Right atrium auricular region (tissue), 2 donors: Measurements from ENCODE around the gene CNFN. TPM values are rescaled to one million over a fixed set of nuclear protein-coding genes. Genes with fewer than 3 reads are reported as not detected.

Experiments
- DNase-seq: peaks from one replicate; pipeline ENCODE4 v3.0.0-alpha.2; 2019; ENCODE audit warnings: low spot score
- H3K27ac ChIP-seq, 2 donors: fragments of 200-600 bp; sonication (generic); 1 replicate in 1 of 2; 2 replicates in 1 of 2; pipeline ENCODE4 v1.5.1; 2016 to 2019
- H3K27me3 ChIP-seq, 2 donors: fragments of 200-600 bp; sonication (generic); one replicate each; pipeline versions ENCODE4 v1.5.1 to v1.6.0; 2017 to 2019
- H3K36me3 ChIP-seq: fragments of 200-600 bp; sonication (generic); one replicate; pipeline ENCODE4 v1.5.1; 2016
- H3K4me1 ChIP-seq, 2 donors: fragments of 200-600 bp; sonication (generic); one replicate each; pipeline versions ENCODE4 v1.5.1 to v1.6.0; 2017 to 2019
- H3K4me3 ChIP-seq, 2 donors: fragments of 200-600 bp; sonication (generic); 1 replicate in 1 of 2; 2 replicates in 1 of 2; pipeline ENCODE4 v1.5.1; 2017 to 2019; ENCODE audit warnings: mild to moderate bottlenecking in 1 of 2, moderate library complexity in 1 of 2
- H3K9me3 ChIP-seq, 2 donors: fragments of 200-600 bp; sonication (generic); one replicate each; pipeline ENCODE4 v1.5.1; 2019
- total RNA-seq, 2 donors: library from RNA; depleted of rRNA; stranded (reverse); fragments of >200 nt; gene quantifications; one replicate each; pipeline ENCODE4 v1.1.0, GENCODE V29; 2016
- TF ChIP-seq, protein P1 (sequence below), 2 donors: fragments of 200-600 bp; sonication (generic); IDR thresholded peaks; one replicate each; pipeline ENCODE4 v1.5.1; 2019; ENCODE audit warnings: antibody characterized with exemption in 2 of 2

CNFN gene
- total RNA-seq, 2 donors from 2014 or later, result 1.1 TPM; not detected in 1

DNA sequence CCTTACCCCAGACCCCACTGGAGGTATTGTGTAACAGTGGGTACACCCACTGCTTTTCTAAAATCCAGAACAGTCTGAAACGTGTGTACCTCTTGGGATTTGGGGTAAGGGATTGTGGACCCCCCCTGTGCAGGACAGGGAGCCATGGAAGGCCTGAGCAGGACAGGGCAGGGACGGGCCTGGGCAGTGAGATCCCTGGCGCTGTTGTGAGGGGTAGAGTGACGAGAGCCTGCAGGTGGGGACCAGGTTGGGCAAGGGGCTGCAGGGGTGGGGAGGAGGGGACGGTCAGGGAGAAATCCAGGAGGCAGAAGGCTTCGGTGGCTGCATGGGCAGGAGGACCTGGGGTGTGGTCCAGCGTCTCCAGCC, 28.6 kb downstream of the CNFN start:
- no peak for DNase-seq
- Histone ChIP-seq H3K27ac (no peak overlapping the region), H3K4me3 (no peak overlapping the region), H3K36me3 (peaks cover 45% of the 10 kb centered on the region), H3K27me3 (no peaks in the 10 kb centered on the region), H3K4me1 (peaks cover 3 to 21% of the 10 kb centered on the region in 2 donors), H3K9me3 (no peaks in the 10 kb centered on the region)
- TF ChIP-seq, protein P1, sequence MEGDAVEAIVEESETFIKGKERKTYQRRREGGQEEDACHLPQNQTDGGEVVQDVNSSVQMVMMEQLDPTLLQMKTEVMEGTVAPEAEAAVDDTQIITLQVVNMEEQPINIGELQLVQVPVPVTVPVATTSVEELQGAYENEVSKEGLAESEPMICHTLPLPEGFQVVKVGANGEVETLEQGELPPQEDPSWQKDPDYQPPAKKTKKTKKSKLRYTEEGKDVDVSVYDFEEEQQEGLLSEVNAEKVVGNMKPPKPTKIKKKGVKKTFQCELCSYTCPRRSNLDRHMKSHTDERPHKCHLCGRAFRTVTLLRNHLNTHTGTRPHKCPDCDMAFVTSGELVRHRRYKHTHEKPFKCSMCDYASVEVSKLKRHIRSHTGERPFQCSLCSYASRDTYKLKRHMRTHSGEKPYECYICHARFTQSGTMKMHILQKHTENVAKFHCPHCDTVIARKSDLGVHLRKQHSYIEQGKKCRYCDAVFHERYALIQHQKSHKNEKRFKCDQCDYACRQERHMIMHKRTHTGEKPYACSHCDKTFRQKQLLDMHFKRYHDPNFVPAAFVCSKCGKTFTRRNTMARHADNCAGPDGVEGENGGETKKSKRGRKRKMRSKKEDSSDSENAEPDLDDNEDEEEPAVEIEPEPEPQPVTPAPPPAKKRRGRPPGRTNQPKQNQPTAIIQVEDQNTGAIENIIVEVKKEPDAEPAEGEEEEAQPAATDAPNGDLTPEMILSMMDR (IDR thresholded peaks at IDR 0.05), result no peak

DNA sequence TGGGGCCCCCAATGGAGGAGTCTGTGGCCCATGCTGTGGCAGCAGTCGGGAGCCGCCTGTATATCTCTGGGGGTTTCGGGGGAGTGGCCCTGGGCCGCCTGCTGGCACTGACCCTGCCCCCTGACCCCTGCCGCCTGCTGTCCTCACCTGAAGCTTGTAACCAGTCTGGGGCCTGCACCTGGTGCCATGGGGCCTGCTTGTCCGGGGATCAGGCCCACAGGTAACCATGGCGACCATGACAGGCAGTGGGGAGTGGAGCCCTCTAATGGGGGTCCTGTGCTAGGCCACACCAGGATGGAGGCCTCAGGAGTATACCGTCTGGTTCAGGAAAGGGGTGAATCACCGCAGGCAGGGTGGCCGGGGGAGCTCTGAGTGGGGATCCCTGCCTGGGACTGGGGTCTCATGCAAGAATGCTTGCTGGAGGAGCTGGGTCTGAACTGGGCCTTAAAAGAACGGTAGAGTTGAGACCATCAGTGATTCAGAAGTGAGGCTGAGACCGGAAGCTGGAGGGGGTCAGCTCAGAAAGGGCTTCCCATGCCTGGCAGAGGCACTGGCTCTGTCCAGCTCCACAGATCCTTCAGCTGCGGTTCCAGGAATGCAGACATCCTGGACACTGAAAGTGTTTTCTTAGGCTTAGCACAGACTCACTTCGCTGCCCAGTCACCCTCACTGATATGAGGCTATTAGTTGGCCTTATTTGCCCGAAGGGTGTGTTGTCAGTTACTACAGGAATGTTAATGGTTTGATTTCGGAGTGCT, 29.1 kb downstream of the CNFN start:
- TF ChIP-seq, protein P1 (IDR thresholded peaks at IDR 0.05), result no peak
- Histone ChIP-seq H3K27me3 (no peaks in the 10 kb centered on the region), H3K4me3 (no peak overlapping the region), H3K4me1 (peaks cover 3 to 15% of the 10 kb centered on the region in 2 donors), H3K27ac (no peak overlapping the region), H3K9me3 (no peaks in the 10 kb centered on the region), H3K36me3 (peaks cover 51% of the 10 kb centered on the region)
- no peak for DNase-seq

DNA sequence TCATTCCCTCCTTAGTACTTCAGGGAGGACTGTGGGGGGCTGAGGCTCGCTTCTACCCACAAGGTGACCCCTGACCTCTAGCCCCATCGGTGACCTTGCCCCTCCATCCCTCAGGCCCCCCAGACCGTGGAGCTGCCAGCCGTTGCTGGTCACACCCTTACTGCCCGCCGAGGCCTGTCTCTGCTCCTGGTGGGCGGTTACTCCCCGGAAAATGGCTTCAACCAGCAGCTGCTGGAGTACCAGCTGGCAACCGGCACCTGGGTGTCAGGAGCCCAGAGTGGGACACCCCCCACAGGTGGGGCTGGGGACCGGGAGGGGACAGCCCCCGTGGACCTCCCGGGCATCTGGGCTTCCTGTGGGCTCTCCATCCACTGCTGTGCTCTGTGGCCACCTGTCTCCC, 32.8 kb downstream of the CNFN start:
- TF ChIP-seq, protein P1 (IDR thresholded peaks at IDR 0.05), result no peak
- peaks cover 50% of the 10 kb centered on the region for H3K36me3 ChIP-seq
- no peak for DNase-seq

DNA sequence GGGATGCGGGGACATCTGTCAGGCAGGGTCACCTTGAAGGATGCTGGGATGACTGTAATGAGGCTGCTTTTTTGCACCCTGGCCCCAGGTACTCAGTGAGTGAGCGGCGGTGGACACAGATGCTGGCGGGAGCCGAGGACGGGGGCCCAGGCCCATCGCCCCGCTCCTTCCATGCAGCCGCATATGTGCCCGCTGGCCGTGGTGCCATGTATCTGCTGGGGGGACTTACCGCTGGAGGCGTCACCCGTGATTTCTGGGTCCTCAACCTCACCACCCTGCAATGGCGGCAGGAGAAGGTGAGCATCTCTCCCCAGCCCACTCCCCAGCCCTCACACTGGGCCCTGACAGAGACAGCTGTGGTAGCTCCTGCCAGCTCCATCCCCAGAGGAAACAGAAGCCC, 33.4 kb downstream of the CNFN start:
- no peak for DNase-seq
- no peak overlapping the region for H3K27ac ChIP-seq
- no peaks in the 10 kb centered on the region for H3K9me3 ChIP-seq
- H3K36me3 ChIP-seq, result peaks cover 46% of the 10 kb centered on the region
- no peaks in the 10 kb centered on the region for H3K27me3 ChIP-seq
- no peaks in the 10 kb centered on the region for H3K4me1 ChIP-seq
- TF ChIP-seq, protein P1 (IDR thresholded peaks at IDR 0.05), result no peak
- H3K4me3 ChIP-seq, result no peak overlapping the region

More for the DNA sequence above, 32.8 kb downstream of the CNFN start:
- no peaks in the 10 kb centered on the region for H3K4me1 ChIP-seq
- no peak overlapping the region for H3K27ac ChIP-seq
- no peaks in the 10 kb centered on the region for H3K27me3 ChIP-seq
- H3K9me3 ChIP-seq, result no peaks in the 10 kb centered on the region
- no peak overlapping the region for H3K4me3 ChIP-seq

DNA sequence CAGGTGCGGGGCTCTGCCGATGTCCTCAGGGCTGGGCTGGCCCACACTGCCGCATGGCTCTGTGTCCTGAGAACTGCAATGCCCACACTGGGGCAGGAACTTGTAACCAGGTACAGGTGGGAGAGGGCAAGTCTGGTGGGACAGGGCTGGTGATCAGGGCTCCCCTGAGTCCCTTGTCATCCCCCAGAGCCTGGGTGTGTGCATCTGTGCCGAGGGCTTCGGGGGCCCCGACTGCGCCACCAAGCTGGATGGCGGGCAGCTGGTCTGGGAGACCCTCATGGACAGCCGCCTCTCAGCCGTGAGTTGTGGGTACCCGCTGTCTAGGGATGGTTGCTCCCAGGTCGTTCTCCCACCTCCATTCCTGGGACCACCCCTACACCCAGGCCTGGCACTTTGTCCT, 34.2 kb downstream of the CNFN start:
- Histone ChIP-seq H3K4me1 (no peaks in the 10 kb centered on the region), H3K27me3 (no peaks in the 10 kb centered on the region), H3K27ac (no peak overlapping the region), H3K36me3 (peaks cover 51% of the 10 kb centered on the region), H3K4me3 (no peak overlapping the region), H3K9me3 (no peaks in the 10 kb centered on the region)
- TF ChIP-seq, protein P1 (IDR thresholded peaks at IDR 0.05), result no peak
- DNase-seq, result no peak
